GM19025 (cell line): ENCODE results near the gene MARK3.
"Not testable (repeated sequence)": the region's sequence is repeated elsewhere in the genome, so short reads cannot be mapped to it uniquely, and the experiment has no call there.

Experiments used
- ATAC-seq: cut with Tn5 transposase; IDR thresholded peaks from one replicate; pipeline ENCODE4 v1.9.1; 2021; ENCODE audit warnings: mild to moderate bottlenecking, low read depth, moderate library complexity; ENCODE audit not compliant: unreplicated experiment

Gene MARK3

GRCh38 chr14:103509864-103510723 lies 124.9 kb downstream of the MARK3 start:
- no peak for ATAC-seq

DNA sequence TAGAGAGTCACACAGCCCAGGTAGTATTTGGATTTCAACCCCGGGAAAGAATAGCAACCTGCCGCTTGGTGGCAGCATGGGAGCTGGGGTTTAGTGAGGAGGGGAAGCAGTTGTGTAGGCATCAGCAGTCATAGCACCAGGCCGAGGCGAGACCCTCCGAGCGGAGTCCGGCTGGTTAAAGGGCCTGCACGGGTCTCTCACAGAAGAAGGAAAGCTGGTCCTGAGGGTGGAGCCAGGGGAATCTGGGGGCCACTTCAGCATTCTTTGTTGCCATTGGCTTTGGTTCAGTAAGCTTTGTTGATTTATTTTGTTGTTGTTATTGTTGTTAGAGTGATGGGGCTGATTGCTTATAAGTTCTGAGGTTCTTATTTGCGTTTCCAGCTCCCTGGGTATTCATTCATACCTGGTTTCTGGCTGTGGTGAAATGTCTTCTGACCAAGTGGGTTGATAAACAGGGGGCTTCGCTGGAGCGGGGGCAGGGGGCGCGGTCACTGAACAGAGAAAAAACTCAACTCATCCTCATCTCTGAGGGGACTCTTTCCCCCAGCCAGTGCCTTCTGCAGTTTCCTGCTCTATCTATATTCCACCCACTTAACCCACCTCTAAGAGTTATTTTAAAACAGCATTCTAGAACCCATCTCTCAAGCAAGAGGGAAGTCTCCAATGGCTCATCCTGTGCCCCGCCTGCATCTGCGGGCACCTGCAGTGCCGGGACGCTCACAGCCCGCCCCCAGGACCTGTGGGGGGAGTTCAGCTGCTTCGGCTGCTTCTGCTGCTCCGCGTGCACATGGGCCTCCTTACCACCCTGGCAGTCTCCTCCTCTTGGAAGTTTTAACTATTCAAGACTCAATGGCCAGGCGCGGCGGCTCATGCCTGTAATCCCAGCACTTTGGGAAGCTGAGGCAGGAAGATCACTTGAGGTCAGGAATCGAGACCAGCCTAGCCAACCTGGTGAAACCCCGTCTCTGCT lies 125.8 kb downstream of the MARK3 start:
- ATAC-seq: no peak

- ATAC-seq: not testable (repeated sequence)
These were observed 127.0 kb downstream of the MARK3 start for GRCh38 chr14:103512180-103512579.

GRCh38 chr14:103512701-103513611 lies 127.7 kb downstream of the MARK3 start:
- no peak for ATAC-seq

DNA sequence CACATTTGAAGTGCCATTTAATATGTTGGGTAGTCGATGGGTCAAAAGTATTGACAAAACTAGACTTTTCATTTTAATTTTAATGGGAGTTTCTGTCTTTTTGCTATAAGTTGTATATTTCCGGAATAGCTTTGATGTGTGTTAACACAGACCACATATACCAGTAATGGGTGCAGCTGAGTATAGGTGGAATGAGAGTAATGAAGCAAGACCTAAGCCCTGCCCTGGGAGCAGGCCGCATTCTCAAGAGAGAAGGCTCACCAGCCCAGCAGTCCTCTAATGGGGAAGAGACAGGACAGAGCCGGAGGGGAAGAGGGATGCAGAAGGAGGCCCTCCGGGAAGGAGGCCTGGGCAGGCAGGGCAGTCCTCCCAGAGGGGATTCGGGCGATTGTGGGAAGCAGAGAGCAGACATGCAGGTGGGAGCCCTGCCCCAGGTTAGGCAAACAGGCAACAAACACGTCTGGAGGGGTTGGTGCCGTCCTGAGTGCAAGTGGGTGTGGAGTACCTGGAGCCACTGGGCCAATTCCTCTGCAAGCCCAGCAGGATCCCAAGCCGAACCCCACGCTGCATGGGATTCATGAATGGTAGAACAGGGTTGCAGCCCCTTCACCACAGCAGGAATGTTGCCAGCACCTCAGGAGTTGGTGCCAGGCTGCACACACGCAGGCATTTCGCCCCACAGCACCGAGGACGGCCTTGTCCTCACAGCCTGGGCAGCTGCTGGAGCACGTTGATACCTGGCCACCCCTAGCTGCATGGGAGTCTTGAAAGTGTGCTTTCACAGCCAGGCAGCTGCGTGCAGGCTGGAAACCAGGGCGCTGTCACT lies 129.6 kb downstream of the MARK3 start:
- ATAC-seq: no peak

GRCh38 chr14:103516426-103517173 lies 131.4 kb downstream of the MARK3 start:
- ATAC-seq: no peak

DNA sequence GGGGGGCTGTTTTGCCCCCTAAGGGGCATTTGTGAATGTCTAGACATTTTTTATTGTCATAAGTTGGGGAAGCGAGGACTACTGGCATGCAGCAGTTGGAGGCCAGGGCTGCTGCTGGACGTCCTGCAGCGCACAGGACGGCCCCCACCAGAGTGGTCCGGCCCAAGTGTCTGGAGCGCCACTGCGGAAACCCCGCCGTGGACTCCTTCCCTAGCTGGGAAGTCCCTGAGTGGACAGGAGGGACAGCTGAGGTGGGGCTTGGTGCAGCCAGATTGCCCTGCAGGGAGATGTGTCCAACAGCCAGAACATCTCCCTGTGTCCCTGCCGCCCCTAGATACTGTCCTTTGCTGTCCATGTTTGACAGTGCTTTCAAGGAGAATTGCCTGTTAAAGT lies 132.0 kb downstream of the MARK3 start:
- ATAC-seq: no peak

DNA sequence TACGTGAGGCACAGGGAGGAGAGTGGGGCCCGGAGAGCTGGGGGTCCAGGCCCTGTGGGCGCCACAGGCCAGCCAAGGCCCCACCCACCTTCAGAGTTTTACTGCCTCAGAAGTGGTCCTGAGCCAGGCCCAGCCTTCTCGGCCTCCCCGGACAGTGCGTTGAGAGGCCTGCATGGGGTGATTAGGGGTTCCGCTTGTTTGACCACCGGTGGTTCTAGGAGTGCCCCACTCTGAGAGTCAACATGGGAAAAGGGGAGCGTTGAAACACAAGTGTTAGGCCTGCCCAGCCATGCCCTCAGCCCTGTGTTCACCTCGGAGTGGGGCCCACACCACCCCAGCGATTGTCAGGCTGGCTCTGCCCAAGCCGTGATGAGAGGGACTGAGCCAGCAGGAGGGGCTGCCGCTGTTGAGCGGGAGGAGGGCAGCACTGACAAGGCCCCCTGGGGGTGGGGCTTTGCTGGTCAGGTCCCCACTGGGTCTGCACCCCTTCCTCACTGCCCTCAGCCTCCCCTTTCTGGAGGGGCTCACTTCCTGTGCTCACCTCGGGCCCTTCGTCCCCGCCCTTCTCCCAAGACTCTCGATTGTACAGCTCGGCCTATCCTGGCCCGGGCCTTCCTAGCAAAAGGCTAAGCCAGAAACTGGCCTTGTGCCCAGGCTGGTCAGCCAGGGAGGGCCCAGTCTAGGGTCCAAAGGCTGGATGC lies 132.7 kb downstream of the MARK3 start:
- no peak for ATAC-seq

DNA sequence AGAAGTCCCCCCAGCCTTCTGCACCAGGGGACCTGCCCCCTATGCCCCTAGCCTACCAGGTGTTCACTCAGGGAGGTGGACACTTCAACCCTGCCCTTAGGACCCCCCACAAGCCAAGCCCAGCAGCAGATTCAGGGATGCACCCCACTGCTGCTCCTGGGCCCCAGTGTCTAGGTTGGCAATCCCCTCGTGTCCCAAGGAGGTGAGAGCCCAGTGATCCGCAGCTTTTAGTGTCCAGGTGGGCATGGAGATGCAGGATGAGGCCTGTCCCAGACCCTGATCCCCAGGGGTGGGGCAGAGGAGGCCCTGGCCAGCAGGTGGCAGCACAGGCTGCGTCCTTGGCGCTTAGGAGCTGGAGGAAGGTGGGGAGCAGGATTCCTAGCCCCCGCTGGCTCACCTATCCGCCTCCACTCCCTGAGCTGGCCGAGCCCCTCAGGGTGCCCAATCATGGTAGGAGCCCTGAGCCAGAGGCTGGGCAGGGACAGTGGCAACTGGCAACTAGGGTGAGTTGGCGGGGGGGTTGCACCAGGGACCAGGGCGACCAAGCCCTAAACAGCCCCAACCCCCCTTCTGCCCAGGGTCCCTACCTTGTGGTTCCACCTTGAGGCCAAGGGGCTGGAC lies 133.3 kb downstream of the MARK3 start:
- no peak for ATAC-seq

GRCh38 chr14:103519043-103519836 lies 134.0 kb downstream of the MARK3 start:
- no peak for ATAC-seq

- no peak for ATAC-seq
These were observed 134.6 kb downstream of the MARK3 start for GRCh38 chr14:103519837-103520212.

DNA sequence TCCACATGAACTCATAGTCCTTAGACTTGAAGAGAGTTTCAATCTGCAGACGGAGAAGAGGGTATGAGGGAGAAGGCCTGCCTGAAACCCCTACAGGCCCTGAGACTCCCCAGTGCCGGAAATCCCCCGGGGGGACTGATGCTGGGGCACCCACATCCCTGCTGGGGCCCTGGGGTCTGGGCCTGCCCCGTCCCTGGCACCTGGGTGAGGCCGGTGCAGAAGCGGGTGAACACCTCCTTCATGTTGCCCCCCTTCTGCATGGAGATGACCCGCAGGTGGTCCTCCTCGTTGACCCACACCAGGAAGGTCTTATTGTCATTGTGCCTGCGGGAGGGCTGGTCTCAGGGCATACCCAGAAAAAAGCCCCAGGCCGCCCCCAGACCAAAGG lies 135.0 kb downstream of the MARK3 start:
- no peak for ATAC-seq

- no peak for ATAC-seq
These were observed 135.6 kb downstream of the MARK3 start for GRCh38 chr14:103520657-103521437.

GRCh38 chr14:103521438-103521950 lies 136.3 kb downstream of the MARK3 start:
- no peak for ATAC-seq

DNA sequence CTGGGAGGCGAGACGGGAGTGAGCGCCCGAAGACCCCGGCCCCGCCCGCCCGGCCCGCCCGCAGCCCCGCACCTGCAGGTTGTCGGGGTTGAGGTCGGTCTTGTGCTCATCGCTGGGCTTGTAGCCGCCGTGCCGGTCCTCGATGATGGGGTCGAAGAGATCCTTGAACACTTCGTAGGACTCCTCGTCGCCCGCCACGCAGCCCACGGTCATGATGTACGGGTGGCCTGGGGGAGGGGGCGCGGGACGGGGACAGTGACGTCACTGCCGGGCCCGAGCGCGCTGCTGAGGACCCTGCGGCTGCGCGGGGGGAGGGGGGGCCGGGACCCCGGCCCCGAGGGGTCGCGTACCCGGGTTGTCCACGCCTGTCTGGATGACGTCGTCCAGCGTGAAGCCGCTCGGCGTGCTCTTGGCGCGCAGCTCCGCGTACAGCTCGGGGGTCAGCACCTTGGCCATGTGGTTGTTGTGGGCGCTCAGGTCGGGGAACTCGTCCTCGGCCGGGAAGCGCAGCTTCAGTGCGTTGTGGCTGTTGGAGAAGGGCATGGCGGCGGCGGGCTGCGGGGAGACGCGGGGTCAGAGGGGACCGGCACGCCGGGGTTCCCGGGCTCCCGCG lies 136.8 kb downstream of the MARK3 start:
- ATAC-seq: no peak
